ENCODE data around the gene KCTD10. TPM values are rescaled to one million over a fixed set of nuclear protein-coding genes. Genes with fewer than 3 reads are reported as not detected.

Gene KCTD10
- total RNA-seq, 1 experiment from 2014 or later = 44.7 TPM

DNA sequence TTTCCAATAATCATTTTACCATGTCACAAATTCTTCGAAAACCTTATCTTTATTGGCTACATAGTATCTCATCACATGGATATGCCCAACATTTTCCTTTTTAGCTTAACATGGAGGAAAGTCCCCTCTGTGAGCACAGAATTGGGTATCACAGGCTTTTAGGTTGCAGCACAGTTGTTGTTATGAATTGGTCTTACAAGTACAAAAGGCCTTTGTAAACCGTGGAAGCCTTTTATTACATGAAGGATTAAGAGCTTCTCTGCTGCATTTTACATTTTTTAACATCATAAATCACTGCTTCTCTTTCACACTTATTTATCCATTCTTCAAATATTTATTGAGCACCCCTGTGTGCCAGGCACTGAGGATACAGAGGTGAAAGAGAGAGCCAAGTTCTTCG is 26.5 kb upstream of the KCTD10 start (continued):
- TF ChIP-seq E2F4 (CRISPR knock-in tag; IDR thresholded peaks at IDR 0.05; ENCODE audit: borderline replicate concordance, low read depth) = no peak
- TF ChIP-seq ATF2 (CRISPR knock-in tag; IDR thresholded peaks at IDR 0.05; ENCODE audit: borderline replicate concordance, low read depth) = no peak
- TF ChIP-seq MXD4 (CRISPR knock-in tag; IDR thresholded peaks at IDR 0.05; ENCODE audit: borderline replicate concordance) = no peak
- TF ChIP-seq IRF2 (CRISPR knock-in tag; IDR thresholded peaks at IDR 0.05; ENCODE audit: borderline replicate concordance, low read depth) = no peak

DNA sequence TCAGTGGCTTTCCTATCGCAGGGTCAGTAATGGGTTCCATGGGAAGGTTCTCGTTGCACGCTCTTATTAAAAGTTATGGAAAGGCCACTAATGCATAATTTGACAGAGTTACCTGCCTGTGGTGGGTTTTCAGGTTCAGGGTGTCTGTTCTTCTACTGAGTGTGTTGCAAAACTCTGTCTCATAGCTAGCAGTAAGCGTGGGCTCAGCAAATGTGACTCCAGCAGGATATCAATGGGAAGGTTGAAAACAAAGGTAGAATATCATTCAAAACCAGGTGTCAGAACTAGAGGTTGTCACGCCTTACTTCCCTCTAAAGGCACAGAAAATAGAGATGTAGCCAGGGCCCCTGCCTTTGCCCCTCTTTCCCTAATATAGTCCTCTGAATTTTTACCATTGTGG is 25.2 kb upstream of the KCTD10 start:
- no peak overlapping the region for H3K4me3 Mint-ChIP-seq
- H3K36me3 Mint-ChIP-seq = peaks cover 51% of the 10 kb centered on the region
- no peak for ATAC-seq
- no peaks in the 10 kb centered on the region for H3K4me1 Mint-ChIP-seq
- no peaks in the 10 kb centered on the region for H3K9me3 Mint-ChIP-seq
- DNase-seq (ENCODE audit: low spot score) = no peak
- H3K27me3 Mint-ChIP-seq (ENCODE audit: low read depth) = no peaks in the 10 kb centered on the region
- CTCF ChIA-PET = no interaction called here
- no peak for TF ChIP-seq ZNF416 (CRISPR knock-in tag; IDR thresholded peaks at IDR 0.05)
- no peak for TF ChIP-seq PRRX2 (CRISPR knock-in tag; IDR thresholded peaks at IDR 0.05)
- no peak for TF ChIP-seq ZBTB43 (CRISPR knock-in tag; IDR thresholded peaks at IDR 0.05)
- no peak for TF ChIP-seq ZNF121 (CRISPR knock-in tag; IDR thresholded peaks at IDR 0.05)
- no peak for TF ChIP-seq ZNF219 (CRISPR knock-in tag; IDR thresholded peaks at IDR 0.05; ENCODE audit: borderline replicate concordance)
- TF ChIP-seq HMGA2 (CRISPR knock-in tag; IDR thresholded peaks at IDR 0.05) = no peak
- no peak for TF ChIP-seq TEAD4 (CRISPR knock-in tag; IDR thresholded peaks at IDR 0.05)
- no peak for TF ChIP-seq SOX15 (CRISPR knock-in tag; IDR thresholded peaks at IDR 0.05)
- no peak for TF ChIP-seq CBFB (CRISPR knock-in tag; IDR thresholded peaks at IDR 0.05; ENCODE audit: low read depth)
- no peak for TF ChIP-seq RELA (CRISPR knock-in tag; IDR thresholded peaks at IDR 0.05; ENCODE audit: borderline replicate concordance)
- no peak for TF ChIP-seq ESRRA (CRISPR knock-in tag; IDR thresholded peaks at IDR 0.05; ENCODE audit: borderline replicate concordance)
- no peak for TF ChIP-seq NFATC4 (CRISPR knock-in tag; IDR thresholded peaks at IDR 0.05)
- no peak for TF ChIP-seq NFYB (CRISPR knock-in tag; conservative IDR thresholded peaks at IDR 0.05; ENCODE audit: low read depth)
- no peak for TF ChIP-seq CDX4 (CRISPR knock-in tag; IDR thresholded peaks at IDR 0.05; ENCODE audit: borderline replicate concordance)
- no peak for TF ChIP-seq ATF2 (CRISPR knock-in tag; IDR thresholded peaks at IDR 0.05; ENCODE audit: borderline replicate concordance, low read depth)
- no peak for TF ChIP-seq SP1 (CRISPR knock-in tag; conservative IDR thresholded peaks at IDR 0.05)
- H3K27ac Mint-ChIP-seq = no peak overlapping the region
- POLR2A ChIA-PET = no interaction called here

DNA sequence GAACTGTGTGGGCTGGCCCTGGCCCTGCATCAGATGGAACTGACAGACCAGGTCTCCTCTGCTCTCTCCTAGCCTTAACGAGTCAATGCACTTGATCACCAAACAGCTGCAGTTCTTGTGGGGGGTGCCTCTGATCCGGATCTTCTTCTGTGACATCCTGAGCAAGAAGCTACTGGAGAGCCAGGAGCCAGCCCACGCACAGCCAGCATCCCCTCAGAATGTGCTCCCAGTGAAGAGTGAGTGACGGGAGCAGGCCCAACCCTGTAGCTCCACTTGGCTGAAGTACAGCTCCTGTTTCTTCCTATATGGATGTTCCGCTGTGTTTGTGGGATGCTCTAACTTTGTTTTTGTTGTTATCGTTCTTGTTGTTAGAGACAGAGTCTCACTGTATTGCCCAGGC is 24.2 kb upstream of the KCTD10 start:
- no peak overlapping the region for H3K27ac Mint-ChIP-seq
- H3K36me3 Mint-ChIP-seq = peaks cover 57% of the 10 kb centered on the region
- DNase-seq (ENCODE audit: low spot score) (no peak), ATAC-seq (no peak)
- ChIA-PET CTCF (interaction anchor here (1.2 kb wide), 1 partner anchor 17 kb away, joined by 5 read pairs; no protein-coding TSS in a partner anchor), POLR2A (no interaction called here)
- H3K27me3 Mint-ChIP-seq (ENCODE audit: low read depth) = no peaks in the 10 kb centered on the region
- H3K4me3 Mint-ChIP-seq = no peak overlapping the region
- H3K9me3 Mint-ChIP-seq = peaks cover 4% of the 10 kb centered on the region
- H3K4me1 Mint-ChIP-seq = no peaks in the 10 kb centered on the region
- TF ChIP-seq ATF1 (CRISPR knock-in tag; IDR thresholded peaks at IDR 0.05) = no peak
- TF ChIP-seq NR2C2 (CRISPR knock-in tag; IDR thresholded peaks at IDR 0.05) = no peak
- TF ChIP-seq, protein P1, sequence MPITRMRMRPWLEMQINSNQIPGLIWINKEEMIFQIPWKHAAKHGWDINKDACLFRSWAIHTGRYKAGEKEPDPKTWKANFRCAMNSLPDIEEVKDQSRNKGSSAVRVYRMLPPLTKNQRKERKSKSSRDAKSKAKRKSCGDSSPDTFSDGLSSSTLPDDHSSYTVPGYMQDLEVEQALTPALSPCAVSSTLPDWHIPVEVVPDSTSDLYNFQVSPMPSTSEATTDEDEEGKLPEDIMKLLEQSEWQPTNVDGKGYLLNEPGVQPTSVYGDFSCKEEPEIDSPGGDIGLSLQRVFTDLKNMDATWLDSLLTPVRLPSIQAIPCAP (CRISPR knock-in tag; IDR thresholded peaks at IDR 0.05) = no peak
- TF ChIP-seq GRHL2 (CRISPR knock-in tag; IDR thresholded peaks at IDR 0.05; ENCODE audit: insufficient replicate concordance, severe bottlenecking) = no peak
- TF ChIP-seq TP53 (CRISPR knock-in tag; IDR thresholded peaks at IDR 0.05) = no peak
- TF ChIP-seq GTF2I (CRISPR knock-in tag; conservative IDR thresholded peaks at IDR 0.05) = no peak
- no peak for TF ChIP-seq SMAD3 (CRISPR knock-in tag; IDR thresholded peaks at IDR 0.05; ENCODE audit: borderline replicate concordance)
- no peak for TF ChIP-seq MLX (CRISPR knock-in tag; IDR thresholded peaks at IDR 0.05)
- TF ChIP-seq FOXP1 (CRISPR knock-in tag; IDR thresholded peaks at IDR 0.05; ENCODE audit: borderline replicate concordance) = no peak
- no peak for TF ChIP-seq USF1 (CRISPR knock-in tag; IDR thresholded peaks at IDR 0.05)
